ENCODE measurements around the gene TRABD.
"Not testable (repeated sequence)": the region's sequence is repeated elsewhere in the genome, so short reads cannot be mapped to it uniquely, and the experiment has no call there.

Gene TRABD, protein sequence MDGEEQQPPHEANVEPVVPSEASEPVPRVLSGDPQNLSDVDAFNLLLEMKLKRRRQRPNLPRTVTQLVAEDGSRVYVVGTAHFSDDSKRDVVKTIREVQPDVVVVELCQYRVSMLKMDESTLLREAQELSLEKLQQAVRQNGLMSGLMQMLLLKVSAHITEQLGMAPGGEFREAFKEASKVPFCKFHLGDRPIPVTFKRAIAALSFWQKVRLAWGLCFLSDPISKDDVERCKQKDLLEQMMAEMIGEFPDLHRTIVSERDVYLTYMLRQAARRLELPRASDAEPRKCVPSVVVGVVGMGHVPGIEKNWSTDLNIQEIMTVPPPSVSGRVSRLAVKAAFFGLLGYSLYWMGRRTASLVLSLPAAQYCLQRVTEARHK

DNA sequence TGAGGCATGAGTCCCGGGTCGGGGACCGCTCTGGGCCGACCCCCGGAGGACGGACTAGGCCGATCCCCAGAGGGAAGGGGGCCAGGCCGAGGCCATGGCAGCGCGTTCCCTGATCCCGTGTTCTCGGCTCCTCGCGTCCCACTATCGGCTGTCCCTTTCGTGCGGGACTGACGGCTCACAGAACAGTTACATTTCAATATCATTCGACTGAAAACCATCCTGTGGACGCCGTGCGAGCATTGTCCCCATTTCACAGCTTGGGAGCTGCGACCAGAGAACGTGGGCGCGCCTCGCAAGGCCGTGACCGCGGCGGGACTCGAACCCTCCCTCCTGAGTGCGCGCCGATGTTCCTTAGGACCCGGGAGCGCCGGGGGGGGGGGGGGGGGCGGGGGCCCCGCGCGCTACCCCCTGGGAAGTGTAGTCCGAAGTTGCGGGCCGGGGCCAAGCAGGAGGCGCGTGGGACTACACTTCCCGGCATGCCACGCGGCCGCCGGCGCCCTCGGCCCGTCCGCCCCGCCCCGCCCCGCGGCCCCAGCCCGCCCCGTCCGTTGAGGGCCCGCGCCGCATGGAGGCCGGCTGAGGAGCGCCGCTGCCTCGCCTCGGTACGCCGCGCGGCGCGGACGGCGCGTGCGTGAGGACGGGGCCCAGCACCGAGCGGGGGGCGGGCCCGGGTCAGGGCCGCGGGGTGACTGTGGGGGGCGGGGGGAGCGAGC, at the start of gene TRABD:
TRABD (plus strand) TSS at position 539 of the 713 bp plus-strand sequence. CDS start 7,148 bp downstream, outside the sequence.
- peak; percentile 88 for DNase-seq (ENCODE audit: low spot score)

DNA sequence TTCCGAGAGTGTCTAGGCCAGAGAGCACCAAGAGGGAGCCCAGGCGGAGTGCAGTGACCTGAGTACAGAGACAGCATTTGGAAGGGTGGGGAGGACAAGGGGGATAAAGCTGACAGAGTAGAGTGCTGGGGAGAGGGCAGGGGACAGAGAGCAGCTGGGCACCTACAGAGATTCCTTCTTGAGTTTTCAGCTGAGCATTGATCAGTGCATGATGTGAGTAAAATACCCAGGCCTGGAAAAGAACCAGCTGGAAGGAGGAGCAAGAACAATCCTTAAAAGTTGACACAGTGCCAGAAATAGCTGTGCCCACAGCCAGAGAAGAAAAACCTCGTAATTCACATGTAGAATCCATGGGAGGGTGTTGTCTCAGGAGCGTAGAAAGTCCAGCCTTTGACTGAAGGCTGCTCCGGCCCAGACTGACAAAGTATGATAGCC, 49.1 kb upstream of the TRABD start:
- DNase-seq (ENCODE audit: low spot score), result no peak

DNA sequence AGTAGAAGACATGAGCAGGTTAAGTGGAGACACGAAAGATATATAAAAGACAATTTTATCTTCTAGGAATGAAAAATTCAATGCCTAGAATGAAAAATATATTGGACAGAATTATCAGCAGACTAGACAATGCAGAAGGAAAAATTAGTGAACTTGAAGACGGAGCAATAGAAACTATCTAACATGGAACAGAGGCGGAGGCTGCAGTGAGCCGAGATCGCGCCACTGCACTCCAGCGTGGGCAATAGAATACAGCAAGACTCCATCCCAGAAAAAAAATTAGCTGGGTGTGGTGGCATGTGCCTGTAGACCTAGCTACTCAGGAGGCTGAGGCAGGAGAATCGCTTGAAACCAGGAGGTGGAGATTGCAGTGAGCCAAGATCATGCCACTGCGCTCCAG, 48.4 kb upstream of the TRABD start:
- not testable (repeated sequence) for DNase-seq (ENCODE audit: low spot score)

DNA sequence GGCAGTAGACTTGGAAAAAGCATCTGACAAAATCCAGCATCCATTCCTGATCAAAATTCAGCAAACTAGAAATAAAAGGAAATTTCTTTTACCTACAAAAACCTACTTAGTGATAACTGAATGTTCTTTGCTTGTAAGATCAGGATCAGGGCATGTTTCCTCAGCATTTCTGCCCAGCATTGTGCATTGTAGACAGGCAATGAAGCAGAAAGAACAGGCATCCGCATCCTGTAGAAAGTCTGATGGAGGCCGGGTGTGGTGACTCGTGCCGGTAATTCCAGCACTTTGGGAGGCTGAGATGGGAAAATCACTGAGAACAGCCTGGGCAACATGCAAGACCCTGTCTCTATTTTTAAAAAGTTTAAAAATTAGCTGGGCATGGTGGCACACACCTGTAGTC, 47.7 kb upstream of the TRABD start:
- no peak for DNase-seq (ENCODE audit: low spot score)

DNA sequence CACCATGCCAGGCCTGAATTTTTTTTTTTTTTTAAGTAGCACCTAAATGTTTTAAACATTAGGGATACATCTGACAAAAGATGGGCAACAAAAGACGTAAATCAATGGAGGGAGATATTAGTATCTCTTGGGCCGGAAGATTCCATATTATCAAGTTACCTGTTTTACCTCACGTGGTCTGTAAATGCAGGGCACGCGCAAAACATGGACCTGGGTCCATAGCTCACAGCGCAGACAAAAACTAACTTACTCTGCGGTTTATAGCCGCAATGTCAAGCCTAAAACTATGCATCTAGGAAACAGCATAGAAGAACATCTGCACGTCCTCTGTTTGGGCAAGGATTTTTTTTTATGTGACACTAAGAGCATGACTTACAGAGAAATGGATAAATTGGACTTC, 46.7 kb upstream of the TRABD start:
- peak; percentile 40 for DNase-seq (ENCODE audit: low spot score)

DNA sequence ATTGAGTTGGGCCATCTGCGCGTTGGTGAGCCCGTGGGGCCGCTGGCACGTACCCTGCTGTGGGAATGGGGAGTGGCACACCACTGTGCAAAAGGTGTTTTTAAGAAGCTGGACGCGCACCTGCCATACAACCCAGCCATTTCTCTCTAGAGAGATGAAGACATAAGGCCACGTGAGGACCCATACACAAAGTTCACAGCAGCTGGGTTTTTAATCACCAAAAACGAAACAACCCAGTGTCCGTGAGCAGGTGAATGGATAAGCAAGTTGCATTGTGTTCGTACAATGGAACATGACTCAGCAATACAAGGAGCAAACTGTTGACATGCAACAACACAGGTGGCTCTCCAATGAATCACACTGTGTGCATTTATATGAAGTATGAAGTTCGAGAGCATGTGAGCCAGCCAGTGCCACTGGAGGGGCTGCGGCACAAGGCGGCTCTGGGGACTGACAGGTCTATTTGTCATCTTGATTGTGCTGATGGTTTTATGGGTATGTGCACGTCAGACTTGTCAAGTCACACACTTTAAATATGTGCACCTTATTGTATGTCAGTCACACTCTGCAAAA, 45.8 kb upstream of the TRABD start:
- DNase-seq (ENCODE audit: low spot score), result peak; percentile 75

DNA sequence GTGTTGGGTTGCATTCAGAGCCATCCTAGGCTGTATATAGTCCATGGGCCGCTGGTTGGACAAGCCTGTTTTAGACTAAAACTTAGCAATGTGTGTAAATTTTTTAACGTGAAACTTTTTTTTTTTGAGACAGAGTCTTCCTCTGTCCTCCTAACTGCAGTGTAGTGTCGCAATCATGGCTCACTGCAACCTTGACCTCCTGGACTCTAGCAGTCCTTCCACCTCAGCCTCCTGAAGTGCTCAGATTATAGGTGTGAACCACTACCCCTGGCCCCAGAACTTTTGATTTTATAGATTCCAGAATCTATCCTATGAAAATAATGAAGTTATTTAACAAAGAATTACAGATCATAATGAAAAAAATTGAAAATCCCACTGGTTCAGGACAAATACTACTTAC, 45.1 kb upstream of the TRABD start:
- no peak for DNase-seq (ENCODE audit: low spot score)

DNA sequence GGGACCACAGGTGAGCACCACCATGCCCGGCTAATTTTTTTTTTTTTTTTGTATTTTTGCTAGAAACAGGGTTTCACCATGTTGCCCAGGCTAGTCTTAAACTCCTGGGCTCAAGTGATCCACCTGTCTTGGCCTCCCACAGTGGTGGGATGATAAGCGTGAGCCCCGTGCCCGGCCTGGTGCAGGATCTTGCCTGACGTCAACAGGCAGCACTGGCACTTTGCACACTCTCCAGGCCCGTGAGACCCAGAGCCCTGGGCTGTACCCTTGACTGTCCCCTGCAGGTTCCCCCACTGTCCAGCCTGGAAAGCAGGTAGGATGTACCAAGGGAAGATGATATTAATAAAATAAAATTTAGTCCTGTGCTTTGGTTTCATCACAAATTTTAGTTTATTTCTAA, 44.3 kb upstream of the TRABD start:
- DNase-seq (ENCODE audit: low spot score), result no peak

DNA sequence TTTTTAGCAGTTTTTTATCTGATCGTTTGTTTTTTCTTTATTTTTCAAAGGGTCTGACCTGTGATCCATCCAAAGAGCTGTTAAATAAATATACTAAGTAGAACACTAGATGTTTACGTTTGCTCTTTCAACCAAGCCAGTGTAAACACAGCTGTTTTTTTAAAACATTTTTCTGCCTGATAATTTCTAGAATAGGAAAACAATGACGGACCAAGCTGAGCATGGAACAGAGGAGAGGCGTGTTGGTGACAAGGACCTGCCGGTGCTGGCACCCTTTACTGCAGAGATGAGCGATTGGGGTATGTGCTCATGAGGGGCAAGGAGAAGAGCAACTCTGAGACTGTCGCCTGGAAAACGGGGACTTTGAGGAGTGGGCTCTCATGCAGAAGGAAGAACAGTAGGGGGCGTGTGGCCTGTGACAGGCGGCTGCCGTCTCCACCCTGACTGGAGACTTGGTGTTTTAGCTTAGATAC, 43.8 kb upstream of the TRABD start:
- DNase-seq (ENCODE audit: low spot score), result peak; percentile 13

DNA sequence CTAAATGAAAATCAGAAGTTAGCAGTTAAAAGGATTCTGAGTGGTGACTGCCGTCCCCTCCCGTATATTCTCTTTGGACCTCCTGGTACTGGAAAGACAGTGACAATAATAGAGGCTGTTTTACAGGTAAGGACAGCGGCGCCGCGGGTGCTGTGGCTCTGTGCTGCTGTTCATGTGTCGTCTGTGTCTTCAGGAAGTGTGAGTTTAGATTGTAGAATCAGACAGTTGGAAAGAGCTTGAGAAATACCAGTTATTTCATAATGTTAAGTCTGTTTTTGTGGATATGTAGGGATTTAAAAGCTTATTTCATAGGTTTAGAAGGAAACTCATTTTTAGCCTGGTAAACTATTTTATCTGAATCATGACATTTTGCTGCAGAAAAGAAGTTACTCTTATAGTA, 42.6 kb upstream of the TRABD start:
- no peak for DNase-seq (ENCODE audit: low spot score)

DNA sequence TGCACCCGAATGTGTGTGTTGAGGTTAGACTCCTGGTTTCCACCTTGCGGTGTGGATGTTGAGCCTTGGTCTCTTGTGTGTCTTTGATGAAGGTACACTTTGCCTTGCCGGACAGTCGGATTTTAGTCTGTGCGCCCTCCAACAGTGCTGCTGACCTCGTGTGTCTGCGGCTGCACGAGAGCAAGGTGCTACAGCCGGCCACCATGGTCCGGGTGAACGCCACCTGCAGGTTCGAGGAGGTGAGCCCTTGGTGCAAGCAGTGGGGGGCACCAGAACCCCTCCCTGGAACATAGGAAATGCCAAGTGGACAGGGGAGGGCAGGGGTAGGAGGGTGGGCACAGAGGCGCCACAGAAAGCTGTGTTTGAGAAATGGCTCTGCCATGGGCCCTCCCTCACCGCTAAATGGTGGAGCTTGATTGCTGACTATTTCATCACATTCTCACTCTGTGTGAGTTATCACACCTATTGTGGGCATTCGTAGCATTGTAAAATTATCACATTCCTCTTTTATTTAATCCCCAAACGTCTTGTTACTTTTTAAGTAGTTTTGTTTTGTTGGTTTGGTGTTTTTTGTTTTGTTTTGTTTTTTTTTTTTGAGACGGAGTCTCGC, 41.6 kb upstream of the TRABD start:
- no peak for DNase-seq (ENCODE audit: low spot score)

DNA sequence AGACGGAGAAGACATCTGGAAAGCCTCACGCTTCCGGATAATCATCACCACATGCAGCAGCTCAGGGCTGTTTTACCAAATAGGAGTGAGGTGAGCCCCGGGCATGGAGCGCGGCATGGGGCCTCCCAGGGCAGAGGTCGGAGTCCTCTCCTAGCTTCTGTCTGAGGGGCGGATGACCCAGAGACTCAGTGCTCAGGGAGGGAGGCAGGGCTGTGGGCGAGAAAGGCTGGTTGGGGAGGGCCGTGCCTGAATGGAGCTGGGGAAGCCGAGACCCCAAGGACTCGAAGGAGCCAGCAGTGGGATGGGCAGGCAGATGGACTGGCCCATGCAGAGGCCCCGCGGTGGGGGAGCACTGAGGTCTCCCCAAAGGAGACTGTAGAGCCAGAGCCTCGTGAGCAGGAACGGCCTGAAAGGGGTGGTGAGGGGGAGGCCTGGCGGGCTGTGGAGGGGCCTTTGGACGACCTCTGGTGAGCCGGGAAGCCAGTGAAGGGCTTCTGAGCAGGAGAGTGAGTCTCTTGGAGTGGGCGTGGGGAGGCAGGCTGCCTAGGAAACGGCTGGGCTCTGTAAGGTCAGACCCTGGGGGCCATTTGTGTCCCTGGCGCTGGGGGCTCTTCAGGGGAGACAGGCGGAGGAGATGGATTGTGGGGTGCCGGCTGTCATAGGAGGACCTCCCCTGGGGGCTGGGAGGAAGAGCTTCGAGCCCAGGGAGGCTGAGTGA, 39.8 kb upstream of the TRABD start:
- no peak for DNase-seq (ENCODE audit: low spot score)

DNA sequence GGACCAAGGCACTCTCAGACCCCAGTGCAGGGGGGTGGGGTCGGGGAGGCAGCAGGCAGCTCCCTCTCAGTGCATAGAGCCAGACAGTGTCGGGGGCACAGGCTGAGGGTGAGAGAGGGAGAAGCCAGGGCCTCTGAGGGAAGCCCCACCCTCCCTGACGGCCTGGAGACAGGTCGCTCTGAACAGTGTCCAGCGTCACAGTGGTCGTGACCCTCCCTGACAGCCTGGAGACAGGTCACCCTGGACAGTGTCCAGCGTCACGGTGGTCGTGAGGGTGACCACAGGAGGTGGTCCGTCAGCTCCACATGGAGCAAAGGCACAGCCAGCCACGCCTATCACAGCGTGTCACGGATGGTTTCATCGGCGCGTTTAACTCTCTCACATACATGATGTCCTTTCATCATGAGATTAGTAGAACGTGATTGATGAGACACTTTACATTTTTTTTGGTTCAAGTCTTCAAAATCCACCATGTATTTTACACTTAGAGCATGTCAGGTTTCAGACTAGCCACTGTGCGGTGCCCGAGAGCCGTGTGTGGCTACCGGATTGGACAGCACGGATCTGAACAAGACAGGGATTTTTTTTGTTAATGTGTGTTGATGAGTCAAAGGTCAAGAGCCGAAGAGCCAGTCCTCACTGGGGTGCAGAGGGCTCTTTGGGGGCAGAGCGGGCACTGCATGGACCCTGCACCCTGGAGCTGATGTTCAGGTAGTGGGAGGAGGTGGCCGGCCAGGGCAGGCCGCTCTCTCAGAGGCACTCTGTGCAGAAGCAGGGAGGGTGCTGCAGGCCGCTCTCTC, 39.1 kb upstream of the TRABD start:
- no peak for DNase-seq (ENCODE audit: low spot score)

DNA sequence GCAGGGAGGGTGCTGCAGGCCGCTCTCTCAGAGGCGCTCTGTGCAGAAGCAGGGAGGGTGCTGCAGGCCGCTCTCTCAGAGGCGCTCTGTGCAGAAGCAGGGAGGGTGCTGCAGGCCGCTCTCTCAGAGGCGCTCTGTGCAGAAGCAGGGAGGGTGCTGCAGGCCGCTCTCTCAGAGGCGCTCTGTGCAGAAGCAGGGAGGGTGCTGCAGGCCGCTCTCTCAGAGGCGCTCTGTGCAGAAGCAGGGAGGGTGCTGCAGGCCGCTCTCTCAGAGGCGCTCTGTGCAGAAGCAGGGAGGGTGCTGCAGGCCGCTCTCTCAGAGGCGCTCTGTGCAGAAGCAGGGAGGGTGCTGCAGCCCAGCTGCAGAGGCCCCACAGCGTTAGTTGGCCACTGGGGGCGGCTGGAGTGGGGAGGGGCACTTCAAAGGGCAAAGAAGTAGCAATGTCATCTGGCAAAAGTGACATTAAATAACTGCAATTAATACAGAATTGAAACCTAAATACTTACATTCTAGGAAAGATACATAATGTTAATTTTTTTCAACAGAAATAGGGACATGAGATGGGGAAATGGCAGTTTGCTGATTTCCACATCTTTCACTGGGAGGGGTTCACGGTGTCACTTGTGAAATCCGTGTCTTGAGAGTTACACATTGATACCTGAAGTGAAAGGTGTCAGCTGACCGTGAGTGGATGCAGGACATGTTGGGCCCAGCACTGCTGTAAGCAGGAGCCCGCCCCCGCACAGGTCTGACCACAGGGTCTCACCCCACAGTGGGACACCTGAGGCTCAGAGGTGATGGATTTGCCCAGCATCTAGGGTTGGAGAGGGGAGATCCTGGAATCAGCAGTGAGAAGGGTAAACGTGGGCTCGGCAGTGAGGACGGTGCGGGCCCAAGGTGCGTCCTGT, 38.2 kb upstream of the TRABD start:
- not testable (repeated sequence) for DNase-seq (ENCODE audit: low spot score)

DNA sequence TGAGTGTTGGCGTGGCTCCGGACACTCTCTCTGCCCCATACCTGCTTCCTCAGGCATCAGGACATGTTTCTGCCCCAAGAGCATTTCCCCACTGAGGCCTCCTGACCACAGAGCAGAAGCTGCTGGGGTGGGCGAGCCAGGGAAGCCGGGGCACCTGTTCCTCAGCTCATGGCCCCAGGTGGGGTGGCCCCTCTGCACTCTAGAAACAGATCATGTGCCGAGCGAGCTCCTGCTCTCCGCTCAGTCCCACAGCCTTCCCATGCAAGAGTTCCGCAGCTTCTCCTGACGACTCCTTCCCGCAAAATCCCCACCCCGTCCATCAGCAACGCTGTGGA, 37.6 kb upstream of the TRABD start:
- DNase-seq (ENCODE audit: low spot score), result no peak

DNA sequence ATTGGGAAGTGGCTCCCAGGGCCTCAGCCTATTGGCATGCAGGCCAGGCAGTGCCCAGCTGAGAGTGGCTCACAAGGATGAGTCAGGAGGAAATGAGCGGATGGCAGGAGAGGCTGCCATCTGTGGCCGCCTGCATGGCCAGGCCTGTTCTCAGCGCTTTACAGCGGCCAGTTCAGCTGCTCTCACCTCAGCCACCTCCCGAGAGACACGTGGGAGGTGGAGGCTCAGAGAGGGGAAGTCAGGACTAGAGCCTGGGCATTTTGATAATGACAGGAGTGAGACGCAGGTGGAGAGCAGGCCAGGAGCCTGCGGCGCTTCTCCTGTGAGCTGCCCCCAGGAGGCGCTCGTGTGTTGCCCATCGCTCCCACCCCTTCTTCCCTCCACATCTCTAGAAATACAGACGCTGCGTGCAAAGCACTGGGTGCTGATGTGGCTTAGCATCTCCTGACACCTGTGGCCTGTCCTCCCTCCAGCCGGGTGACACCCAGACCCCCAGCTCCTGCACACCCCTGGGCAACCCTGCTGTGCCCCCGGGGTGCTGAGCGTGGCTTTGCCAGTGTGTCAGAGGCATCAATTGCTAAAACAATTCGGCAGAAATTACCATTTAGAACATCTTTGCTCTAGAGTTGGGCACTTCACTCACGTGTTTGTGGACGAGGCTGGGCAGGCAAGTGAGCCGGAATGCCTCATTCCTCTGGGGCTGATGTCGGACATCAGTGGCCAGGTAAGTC, 36.6 kb upstream of the TRABD start:
- peak; percentile 80 for DNase-seq (ENCODE audit: low spot score)

DNA sequence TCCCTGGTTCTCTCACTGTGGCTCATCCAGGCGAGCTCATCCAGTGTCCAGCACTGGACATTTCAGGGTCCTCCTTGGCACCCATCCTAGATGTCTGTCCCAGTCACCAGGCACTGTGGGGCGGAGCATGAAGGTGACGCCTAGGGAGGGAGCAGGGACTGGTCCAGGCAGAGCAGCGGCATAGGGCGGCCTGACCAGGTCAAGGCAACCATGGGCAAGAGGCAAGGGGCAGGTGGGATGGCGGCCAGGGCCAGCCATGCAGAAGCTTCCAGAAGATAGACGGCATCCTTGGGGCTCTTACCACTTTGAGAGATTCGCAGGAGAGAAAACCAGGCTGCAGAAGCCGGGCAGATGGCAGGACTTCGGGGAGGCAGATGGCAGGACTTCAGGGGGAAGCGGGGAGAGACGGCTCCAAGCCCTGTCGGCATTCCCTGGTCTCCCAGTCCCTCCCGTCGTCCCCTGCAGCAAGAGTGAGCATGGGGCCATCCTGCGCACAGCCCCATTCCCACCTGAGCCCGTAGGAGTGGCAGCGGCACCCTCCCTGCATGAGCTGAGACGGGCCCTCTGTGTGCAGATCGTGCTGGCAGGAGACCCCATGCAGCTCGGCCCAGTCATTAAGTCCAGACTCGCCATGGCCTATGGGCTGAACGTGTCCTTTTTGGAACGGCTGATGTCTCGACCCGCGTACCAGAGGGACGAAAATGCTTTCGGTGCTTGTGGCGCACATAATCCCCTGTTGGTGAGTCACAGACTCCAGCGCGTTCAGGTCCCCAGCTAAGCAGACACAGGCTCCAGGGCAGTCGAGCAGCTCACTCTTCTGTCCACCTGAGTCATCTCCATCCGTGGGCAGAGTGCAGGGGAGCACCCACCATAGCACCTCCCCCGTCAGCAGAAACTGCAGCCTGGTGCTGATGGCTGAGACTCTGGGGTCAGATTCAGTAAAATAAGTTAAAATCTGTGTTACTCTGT, 35.3 kb upstream of the TRABD start:
- DNase-seq (ENCODE audit: low spot score), result no peak

Data from NAMALWA (cell line).